PC-9 (cell line): ENCODE results near the gene DERL3. TPM values are rescaled to one million over a fixed set of nuclear protein-coding genes. Genes with fewer than 3 reads are reported as not detected.
"Not testable (repeated sequence)": the region's sequence is repeated elsewhere in the genome, so short reads cannot be mapped to it uniquely, and the experiment has no call there.

Experiments used
- BruUV-seq: library from RNA; stranded (reverse); fragments of 400-500 nt; replicated peaks from 2 replicates; lab custom pipeline; 2021; lab: Mats Ljungman, UMichigan
- CTCF ChIA-PET: fragments of 300-600 bp; sonication (Branson Sonifier 250); formaldehyde crosslinking; loops from one replicate; lab custom pipeline; 2022; ENCODE audit warnings: antibody characterized with exemption; lab: Charles Lee
- POLR2A ChIA-PET: fragments of 300-600 bp; sonication (Branson Sonifier 250); formaldehyde crosslinking; loops from one replicate; lab custom pipeline; 2022; ENCODE audit warnings: antibody characterized with exemption; ENCODE audit not compliant: unreplicated experiment; lab: Charles Lee
- DNase-seq, 2 experiments: peaks; one replicate each; pipeline versions ENCODE4 v3.0.0 to v3.0.0-alpha.2; 2015 to 2022; ENCODE audit warnings: mixed read lengths in 1 of 2
- H2AFZ ChIP-seq: fragments of 200-600 bp; sonication (generic); 2 replicates; pipeline ENCODE4 v1.8.1; 2017; ENCODE audit warnings: antibody characterized with exemption
- H3F3A ChIP-seq: fragments of 200-600 bp; sonication (generic); 2 replicates; pipeline ENCODE4 v1.8.1; 2017; ENCODE audit warnings: antibody characterized with exemption, mild to moderate bottlenecking, low read depth; ENCODE audit not compliant: insufficient read depth
- H3K27ac ChIP-seq: fragments of 200-600 bp; sonication (generic); 2 replicates; pipeline ENCODE4 v1.6.1; 2016; ENCODE audit warnings: mixed run types
- H3K27me3 ChIP-seq: fragments of 200-600 bp; sonication (generic); 2 replicates; pipeline ENCODE4 v1.6.1; 2016; ENCODE audit warnings: low read depth, mixed run types; ENCODE audit not compliant: insufficient read depth
- H3K36me3 ChIP-seq: fragments of 200-600 bp; sonication (generic); 2 replicates; pipeline ENCODE4 v1.6.1; 2016; ENCODE audit warnings: low read depth, mixed run types
- H3K4me1 ChIP-seq: fragments of 200-600 bp; sonication (generic); replicated peaks from 2 replicates; pipeline ENCODE4 v1.6.1; 2016; ENCODE audit warnings: mixed run types; ENCODE audit not compliant: insufficient read depth
- H3K4me2 ChIP-seq: fragments of 200-600 bp; sonication (generic); 2 replicates; pipeline ENCODE4 v1.6.1; 2017; ENCODE audit warnings: mixed run types
- H3K4me3 ChIP-seq: fragments of 200-600 bp; sonication (generic); 2 replicates; pipeline ENCODE4 v1.6.1; 2016; ENCODE audit warnings: mixed run types
- H3K79me2 ChIP-seq: fragments of 200-600 bp; sonication (generic); 2 replicates; pipeline ENCODE4 v1.6.1; 2017; ENCODE audit warnings: low read depth, mixed run types
- H3K9me2 ChIP-seq: fragments of 200-600 bp; sonication (generic); 2 replicates; pipeline ENCODE4 v1.8.1; 2017; ENCODE audit warnings: mild to moderate bottlenecking; ENCODE audit not compliant: insufficient read depth
- H3K9me3 ChIP-seq: fragments of 200-600 bp; sonication (generic); 2 replicates; pipeline ENCODE4 v1.8.1; 2016; ENCODE audit warnings: low read depth; ENCODE audit not compliant: insufficient read depth
- H4K20me1 ChIP-seq: fragments of 200-600 bp; sonication (generic); 2 replicates; pipeline ENCODE4 v1.8.1; 2017; ENCODE audit not compliant: insufficient read depth
- EZH2 ChIP-seq: fragments of 200-600 bp; sonication (generic); IDR thresholded peaks from 2 replicates; pipeline ENCODE4 v1.8.0; 2017; ENCODE audit warnings: antibody characterized with exemption, low read depth
- intact Hi-C: fragments of 100-400 bp; cut with micrococcal nuclease; formaldehyde crosslinking; loops from one replicate; pipeline ENCODE4 v1.10.0; 2022; ENCODE audit not compliant: unreplicated experiment
- total RNA-seq: library from RNA; stranded (reverse); gene quantifications from 2 replicates; pipeline ENCODE4 v1.2.3, GENCODE V29; 2021
- TF ChIP-seq, protein P1 (sequence below): fragments of 200-600 bp; sonication (generic); conservative IDR thresholded peaks from 2 replicates; pipeline ENCODE4 v1.6.1; 2017; ENCODE audit warnings: mixed run types, antibody characterized with exemption, mild to moderate bottlenecking, moderate library complexity

DERL3 gene
- total RNA-seq, 1 experiment from 2014 or later: 0.41 TPM

DNA sequence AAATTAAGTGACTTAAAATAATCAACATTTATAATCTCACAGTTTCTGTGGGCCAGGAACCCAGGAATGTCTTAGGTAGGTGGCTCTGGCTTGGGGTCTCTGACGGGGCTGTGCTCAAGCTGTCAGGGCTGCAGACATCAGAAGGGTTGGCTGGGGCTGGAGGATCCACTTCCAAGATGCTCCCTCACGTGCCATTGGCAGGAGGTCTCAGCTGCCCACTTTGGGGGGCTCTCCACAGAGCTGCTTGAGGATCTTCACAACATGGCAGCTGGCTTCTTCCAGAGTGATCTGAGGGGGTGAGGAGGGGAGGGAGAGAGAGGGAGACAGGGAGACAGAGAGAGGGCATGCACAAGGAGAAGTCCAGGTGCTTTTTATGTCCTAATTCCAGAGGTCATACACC is 37.0 kb upstream of the DERL3 start:
- H3K4me1 ChIP-seq: no peaks in the 10 kb centered on the region
- no peak overlapping the region for H2AFZ ChIP-seq
- intact Hi-C loops: no loop called here
- no peak for TF ChIP-seq EZH2
- TF ChIP-seq, protein P1, sequence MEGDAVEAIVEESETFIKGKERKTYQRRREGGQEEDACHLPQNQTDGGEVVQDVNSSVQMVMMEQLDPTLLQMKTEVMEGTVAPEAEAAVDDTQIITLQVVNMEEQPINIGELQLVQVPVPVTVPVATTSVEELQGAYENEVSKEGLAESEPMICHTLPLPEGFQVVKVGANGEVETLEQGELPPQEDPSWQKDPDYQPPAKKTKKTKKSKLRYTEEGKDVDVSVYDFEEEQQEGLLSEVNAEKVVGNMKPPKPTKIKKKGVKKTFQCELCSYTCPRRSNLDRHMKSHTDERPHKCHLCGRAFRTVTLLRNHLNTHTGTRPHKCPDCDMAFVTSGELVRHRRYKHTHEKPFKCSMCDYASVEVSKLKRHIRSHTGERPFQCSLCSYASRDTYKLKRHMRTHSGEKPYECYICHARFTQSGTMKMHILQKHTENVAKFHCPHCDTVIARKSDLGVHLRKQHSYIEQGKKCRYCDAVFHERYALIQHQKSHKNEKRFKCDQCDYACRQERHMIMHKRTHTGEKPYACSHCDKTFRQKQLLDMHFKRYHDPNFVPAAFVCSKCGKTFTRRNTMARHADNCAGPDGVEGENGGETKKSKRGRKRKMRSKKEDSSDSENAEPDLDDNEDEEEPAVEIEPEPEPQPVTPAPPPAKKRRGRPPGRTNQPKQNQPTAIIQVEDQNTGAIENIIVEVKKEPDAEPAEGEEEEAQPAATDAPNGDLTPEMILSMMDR: no peak
- no peak overlapping the region for H3K4me3 ChIP-seq
- no peaks in the 10 kb centered on the region for H3K36me3 ChIP-seq
- no peak overlapping the region for H3K4me2 ChIP-seq
- DNase-seq: no peak
- POLR2A ChIA-PET: no interaction called here
- CTCF ChIA-PET: no interaction called here
- no TSS peak for BruUV-seq
- H3F3A ChIP-seq: no peaks in the 10 kb centered on the region
- no peaks in the 10 kb centered on the region for H3K79me2 ChIP-seq
- H3K27ac ChIP-seq: no peak overlapping the region
- H4K20me1 ChIP-seq: no peaks in the 10 kb centered on the region
- H3K27me3 ChIP-seq: no peaks in the 10 kb centered on the region
- no peaks in the 10 kb centered on the region for H3K9me3 ChIP-seq
- no peaks in the 10 kb centered on the region for H3K9me2 ChIP-seq

DNA sequence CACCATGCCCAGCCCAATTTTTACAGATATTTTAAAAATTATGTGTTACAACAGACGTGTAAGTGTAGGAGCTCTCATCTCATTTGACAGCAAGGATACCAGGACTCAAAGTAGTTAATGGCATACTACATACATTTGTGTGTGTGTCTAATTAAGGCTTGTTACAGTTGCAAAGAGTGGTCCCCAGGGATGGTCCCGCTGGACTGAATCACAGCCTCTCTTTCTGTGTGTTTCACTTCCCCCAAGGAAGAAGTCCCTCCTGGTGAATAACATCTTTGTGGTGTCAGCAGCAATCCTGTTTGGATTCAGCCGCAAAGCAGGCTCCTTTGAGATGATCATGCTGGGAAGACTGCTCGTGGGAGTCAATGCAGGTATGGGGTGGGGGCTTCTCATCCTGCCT is 36.1 kb upstream of the DERL3 start:
- no peak overlapping the region for H3K4me3 ChIP-seq
- no peaks in the 10 kb centered on the region for H3K27me3 ChIP-seq
- no peak for DNase-seq
- no peaks in the 10 kb centered on the region for H3K36me3 ChIP-seq
- intact Hi-C loops: no loop called here
- H3K79me2 ChIP-seq: no peaks in the 10 kb centered on the region
- no peak overlapping the region for H2AFZ ChIP-seq
- H3F3A ChIP-seq: no peaks in the 10 kb centered on the region
- POLR2A ChIA-PET: no interaction called here
- no TSS peak for BruUV-seq
- H3K4me1 ChIP-seq: no peaks in the 10 kb centered on the region
- CTCF ChIA-PET: no interaction called here
- H3K4me2 ChIP-seq: no peak overlapping the region
- no peak overlapping the region for H3K27ac ChIP-seq
- H3K9me2 ChIP-seq: no peaks in the 10 kb centered on the region
- H4K20me1 ChIP-seq: no peaks in the 10 kb centered on the region
- H3K9me3 ChIP-seq: no peaks in the 10 kb centered on the region
- TF ChIP-seq, protein P1: no peak
- TF ChIP-seq EZH2: no peak

DNA sequence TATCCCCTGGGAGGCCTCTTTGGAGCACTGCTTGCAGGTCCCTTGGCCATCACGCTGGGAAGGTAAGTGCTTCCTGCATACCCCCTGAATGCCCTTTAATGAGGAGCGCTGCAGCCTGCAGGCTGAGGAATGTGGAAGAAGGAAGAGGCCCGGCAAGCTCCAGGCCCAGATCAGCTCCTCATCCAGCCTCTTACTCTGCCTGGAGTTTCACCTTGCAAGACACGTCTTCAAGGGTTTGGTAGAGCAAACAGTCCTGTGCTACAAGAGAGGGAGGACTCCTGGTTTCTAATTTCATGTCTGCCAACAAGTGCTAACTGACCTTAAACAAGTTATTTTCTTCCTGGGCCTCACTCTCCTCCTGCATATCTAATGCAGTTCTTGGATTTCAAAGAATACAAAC is 29.8 kb upstream of the DERL3 start:
- CTCF ChIA-PET: no interaction called here
- Histone ChIP-seq H4K20me1 (no peaks in the 10 kb centered on the region), H3K4me1 (no peaks in the 10 kb centered on the region), H3K9me2 (no peaks in the 10 kb centered on the region), H3K79me2 (no peaks in the 10 kb centered on the region), H3F3A (no peaks in the 10 kb centered on the region), H3K4me3 (no peak overlapping the region), H3K9me3 (no peaks in the 10 kb centered on the region), H3K36me3 (no peaks in the 10 kb centered on the region), H3K27ac (no peak overlapping the region), H3K4me2 (no peak overlapping the region), H2AFZ (no peak overlapping the region), H3K27me3 (no peaks in the 10 kb centered on the region)
- DNase-seq: no peak
- TF ChIP-seq EZH2: no peak
- TF ChIP-seq, protein P1: no peak
- no TSS peak for BruUV-seq
- POLR2A ChIA-PET: interaction anchor here (0.7 kb wide), 1 partner anchor 195 kb away, joined by 3 read pairs; no protein-coding TSS in a partner anchor
- intact Hi-C loops: loop anchor here (10.0 kb wide), 1 partner anchor 316 kb away; the partner anchor contains the start of gene SUSD2

DNA sequence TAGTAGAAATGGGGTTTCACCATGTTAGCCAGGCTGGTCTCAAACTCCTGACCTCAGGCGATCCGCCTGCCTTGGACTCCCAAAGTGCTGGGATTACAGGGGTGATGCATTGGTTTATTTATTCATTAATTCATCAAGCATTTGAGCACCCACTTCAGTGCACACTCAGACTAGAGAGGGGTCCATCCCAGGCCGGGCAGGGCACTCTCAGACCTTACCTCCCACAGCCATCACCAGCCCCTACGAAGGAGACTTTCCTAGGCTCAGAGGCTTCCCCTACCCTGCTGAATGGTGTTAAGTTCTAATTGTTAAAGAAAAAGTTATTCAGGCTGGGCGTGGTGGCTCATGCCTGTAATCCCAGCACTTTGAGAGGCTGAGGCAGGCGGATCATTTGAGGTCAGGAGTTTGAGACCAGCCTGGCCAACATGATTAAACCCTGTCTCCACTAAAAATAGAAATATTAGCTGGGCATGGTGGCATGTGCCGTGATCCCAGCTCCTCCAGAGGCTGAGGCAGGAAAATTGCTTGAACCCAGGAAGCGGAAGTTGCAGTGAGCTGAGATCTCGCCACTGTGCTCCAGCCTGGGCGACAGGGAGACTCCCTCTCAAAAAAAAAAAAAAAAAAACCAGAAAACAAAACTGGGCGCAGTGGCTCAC is 25.8 kb upstream of the DERL3 start:
- H2AFZ ChIP-seq, H3K4me2 ChIP-seq, H3K79me2 ChIP-seq, H3K9me2 ChIP-seq, H4K20me1 ChIP-seq, POLR2A ChIA-PET, DNase-seq, H3K4me3 ChIP-seq, H3F3A ChIP-seq, H3K4me1 ChIP-seq, H3K27me3 ChIP-seq, H3K9me3 ChIP-seq, BruUV-seq, H3K27ac ChIP-seq, H3K36me3 ChIP-seq: not testable (repeated sequence)
- CTCF ChIA-PET: interaction anchor here (0.6 kb wide), 1 partner anchor 612 kb away, joined by 3 read pairs; no protein-coding TSS in a partner anchor
- intact Hi-C loops: loop anchor here (5.0 to 10.0 kb wide), 2 partner anchors 320 to 393 kb away; partner anchors contain the start of gene SUSD2
